AG09309 (cell line): Measurements from ENCODE around the gene KCNH4.

Source experiments
- DNase-seq: peaks from one replicate; pipeline ENCODE4 v3.0.0-alpha.2; 2010; ENCODE audit warnings: low read depth
- H3K4me3 ChIP-seq: 2 replicates; pipeline ENCODE4 v1.5.1; 2011; ENCODE audit warnings: mild to moderate bottlenecking, low read depth, low read length, moderate library complexity; ENCODE audit not compliant: control insufficient read depth
- CTCF ChIP-seq: IDR thresholded peaks from 2 replicates; pipeline ENCODE4 v1.5.1; 2011; ENCODE audit warnings: mild to moderate bottlenecking, low read depth, low read length, inconsistent platforms; ENCODE audit not compliant: insufficient read depth, control insufficient read depth; ENCODE audit errors: missing control alignments

The KCNH4 gene

GRCh38 chr17:42130310-42130936, 50.5 kb downstream of the KCNH4 start:
- no peak for TF ChIP-seq CTCF
- DNase-seq, result no peak
- no peak overlapping the region for H3K4me3 ChIP-seq

DNA sequence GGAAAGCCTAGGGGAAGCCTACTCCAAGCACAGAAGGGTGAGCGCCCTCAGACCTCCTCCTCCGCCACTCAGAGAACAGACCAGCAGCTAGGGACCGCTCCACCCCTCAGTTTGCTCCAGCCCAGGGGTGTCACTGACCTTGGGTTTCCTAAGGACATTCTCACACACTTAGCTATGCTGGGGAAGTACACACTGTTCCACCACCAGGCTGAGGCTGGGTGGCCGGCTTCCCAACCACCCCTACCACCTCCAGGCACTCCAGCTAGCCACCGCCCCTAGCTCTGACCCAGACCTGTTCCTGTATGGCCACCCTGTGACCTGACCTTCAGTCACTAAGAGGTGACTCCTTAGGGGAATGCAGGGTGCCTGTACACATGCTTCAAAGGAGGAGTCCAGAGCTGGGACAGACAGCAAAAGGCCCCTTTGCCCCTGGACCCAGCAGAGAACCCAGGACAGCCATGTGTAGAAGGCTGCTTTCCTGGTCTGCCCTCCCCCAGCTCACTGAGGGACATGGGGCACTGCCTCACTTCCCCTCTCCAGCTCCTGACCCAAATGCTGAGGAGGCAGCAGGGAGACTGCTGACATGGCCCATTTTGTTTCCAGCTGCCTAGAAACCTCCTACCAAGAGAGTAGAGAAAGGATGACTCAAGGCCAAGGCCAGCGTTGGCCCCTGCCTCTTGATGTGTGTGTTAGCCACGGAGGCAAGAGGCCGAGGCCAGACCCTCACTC, 51.7 kb downstream of the KCNH4 start:
- no peak for TF ChIP-seq CTCF

GRCh38 chr17:42127414-42127813, 53.5 kb downstream of the KCNH4 start:
- no peak for TF ChIP-seq CTCF
- no peak overlapping the region for H3K4me3 ChIP-seq
- no peak for DNase-seq

More for the DNA sequence above, 51.7 kb downstream of the KCNH4 start:
- DNase-seq, result no peak
- H3K4me3 ChIP-seq, result no peak overlapping the region

DNA sequence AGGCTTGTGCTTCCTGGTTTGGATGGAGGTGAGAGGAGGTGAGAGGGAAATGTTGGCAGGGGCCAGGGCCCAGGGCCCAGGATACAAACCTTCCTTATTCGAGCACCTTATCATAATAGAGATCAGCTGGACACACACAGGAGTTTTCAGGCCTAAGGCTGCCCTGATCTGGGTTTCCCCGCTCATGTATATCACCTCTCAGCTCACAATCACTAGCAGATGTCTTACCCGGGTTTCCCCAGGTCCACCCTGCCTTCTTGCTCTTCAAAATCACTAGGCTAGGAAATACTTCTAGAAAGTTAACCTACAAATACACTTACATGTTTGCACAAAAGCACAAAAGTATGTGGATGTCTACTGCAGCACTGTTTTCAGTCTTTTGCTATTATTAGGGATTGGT, 54.1 kb downstream of the KCNH4 start:
- TF ChIP-seq CTCF, result no peak
- DNase-seq, result no peak
- no peak overlapping the region for H3K4me3 ChIP-seq

DNA sequence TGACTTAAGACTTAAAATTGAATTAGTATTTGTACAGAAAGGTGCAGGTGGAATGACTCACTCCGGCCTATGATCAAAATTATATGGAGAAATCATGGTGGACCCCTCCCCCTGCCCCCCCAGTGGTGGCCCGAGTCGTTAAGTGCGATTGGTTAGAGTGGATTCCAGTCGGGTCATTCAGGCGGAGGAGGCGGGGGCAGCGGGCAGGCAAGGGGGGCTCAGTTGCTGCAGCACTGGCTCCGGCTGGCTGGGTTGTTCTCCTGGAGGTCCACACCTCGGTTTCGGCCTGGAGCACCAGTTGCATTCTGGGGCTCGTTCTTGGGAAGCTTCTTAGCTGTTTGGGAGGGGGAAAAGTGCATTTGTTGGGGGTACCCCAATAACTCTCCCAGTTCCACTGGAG, 55.4 kb downstream of the KCNH4 start:
- TF ChIP-seq CTCF, result no peak
- DNase-seq, result no peak
- no peak overlapping the region for H3K4me3 ChIP-seq

DNA sequence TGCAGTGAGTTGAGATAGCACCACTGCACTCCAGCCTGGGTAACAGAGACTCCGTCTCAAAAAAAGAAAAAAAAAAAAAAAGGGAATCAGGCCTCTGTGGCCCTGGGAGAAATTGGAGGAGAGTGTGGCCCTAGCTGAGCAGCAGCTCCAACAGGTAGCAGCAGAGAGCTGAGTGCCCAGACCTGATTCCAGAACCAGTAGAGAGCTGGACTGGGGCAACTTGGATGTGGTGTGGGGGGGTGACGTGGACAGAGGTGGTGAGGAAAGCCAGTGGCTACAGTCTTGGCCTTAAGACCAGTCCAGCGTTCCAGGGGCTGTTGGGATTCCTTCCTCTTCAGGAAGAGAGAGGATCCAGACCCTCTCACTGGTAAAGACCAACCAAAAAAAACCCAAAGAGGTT, 56.7 kb downstream of the KCNH4 start:
- DNase-seq, result no peak
- H3K4me3 ChIP-seq, result no peak overlapping the region
- no peak for TF ChIP-seq CTCF
